GM21576 (cell line): ENCODE data around the gene SYT14.
"Not testable (repeated sequence)": the region's sequence is repeated elsewhere in the genome, so short reads cannot be mapped to it uniquely, and the experiment has no call there.

ENCODE experiments used
- ATAC-seq: cut with Tn5 transposase; IDR thresholded peaks from one replicate; pipeline ENCODE4 v1.9.1; 2021; ENCODE audit warnings: mild to moderate bottlenecking, moderate library complexity; ENCODE audit not compliant: unreplicated experiment

SYT14 gene

DNA sequence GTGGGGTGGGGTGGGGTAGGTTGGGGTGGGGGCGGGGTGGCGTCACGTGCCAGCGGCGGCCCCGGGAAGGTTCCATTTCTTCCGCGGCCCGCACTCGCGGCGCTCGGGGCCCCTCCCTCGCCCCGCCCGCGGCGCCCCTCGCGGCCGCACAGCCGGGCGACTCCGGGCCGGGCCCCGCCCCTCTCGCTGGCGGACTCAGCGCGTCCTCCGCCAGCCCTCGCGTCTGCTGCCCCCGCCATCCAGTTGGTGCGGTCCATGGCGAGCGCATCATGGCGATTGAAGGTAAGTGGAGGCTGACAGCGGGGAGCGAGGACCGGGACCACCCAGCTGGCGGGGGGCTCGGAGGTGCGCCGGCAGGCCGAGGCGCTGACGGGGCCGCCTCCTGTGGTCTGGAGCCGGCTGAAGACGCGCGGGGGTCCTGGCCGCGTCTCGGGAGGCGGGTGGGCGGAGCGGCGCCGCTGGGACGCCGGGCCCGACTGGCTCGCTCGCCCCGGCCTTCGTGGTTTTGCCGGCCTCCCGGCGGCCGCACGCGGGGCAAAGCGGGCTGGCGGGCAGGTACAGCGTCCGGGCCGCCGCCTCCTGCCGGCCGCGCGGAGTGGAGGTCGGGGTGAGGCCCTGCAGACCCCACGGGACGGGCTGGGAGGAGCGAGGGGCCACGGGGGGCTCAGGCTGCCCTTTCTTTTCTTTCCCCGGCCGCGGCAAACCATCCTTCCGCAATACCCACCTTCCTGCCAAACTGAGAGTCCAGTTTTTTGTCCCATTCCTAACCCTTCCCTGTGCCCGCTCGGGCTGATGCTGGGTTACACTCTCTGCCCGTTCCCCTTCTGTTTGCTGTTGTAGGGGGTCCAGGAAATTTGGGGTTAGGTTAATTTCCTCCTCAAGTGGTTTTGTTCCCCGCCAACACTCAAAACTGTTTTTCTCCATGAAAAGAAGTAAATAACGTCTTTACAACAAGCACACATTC, at the start of gene SYT14:
Gene SYT14, plus strand, starts transcription at position 222 of the 964 bp plus-strand sequence. Its CDS starts 48 bp downstream, at position 270.
- no peak for ATAC-seq

DNA sequence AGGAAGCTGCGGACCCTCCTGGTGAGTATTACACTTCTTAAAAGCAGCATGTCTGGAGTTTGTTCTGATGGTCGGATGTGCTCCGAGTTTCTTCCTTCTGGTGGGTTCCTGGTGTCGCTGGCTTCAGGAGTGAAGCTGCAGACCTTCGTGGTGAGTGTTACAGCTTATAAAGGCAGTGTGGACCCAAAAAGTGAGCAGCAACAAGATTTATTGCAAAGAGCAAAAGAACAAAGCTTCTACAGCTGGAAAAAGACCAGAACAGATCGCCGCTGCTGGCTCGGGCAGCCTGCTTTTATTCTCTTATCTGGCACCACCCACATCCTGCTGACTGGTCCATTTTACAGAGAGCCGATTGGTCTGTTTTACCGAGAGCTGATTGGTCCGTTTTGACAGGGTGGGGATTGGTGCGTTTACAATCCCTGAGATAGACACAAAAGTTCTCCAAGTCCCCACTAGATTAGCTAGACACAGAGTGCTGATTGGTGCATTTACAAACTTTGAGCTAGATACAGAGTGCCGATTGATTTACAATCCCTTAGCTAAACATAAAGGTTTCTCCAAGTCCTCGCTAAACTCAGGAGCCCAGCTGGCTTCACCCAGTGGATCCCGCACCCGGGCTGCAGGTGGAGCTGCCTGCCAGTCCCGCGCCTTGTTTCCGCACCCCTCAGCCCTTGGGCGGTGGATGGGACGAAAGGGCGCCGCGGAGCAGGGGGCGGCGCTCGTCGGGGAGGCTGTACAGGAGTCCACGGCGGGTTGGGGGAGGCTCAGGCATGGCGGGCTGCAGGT, 49.5 kb upstream of the SYT14 start:
- not testable (repeated sequence) for ATAC-seq

DNA sequence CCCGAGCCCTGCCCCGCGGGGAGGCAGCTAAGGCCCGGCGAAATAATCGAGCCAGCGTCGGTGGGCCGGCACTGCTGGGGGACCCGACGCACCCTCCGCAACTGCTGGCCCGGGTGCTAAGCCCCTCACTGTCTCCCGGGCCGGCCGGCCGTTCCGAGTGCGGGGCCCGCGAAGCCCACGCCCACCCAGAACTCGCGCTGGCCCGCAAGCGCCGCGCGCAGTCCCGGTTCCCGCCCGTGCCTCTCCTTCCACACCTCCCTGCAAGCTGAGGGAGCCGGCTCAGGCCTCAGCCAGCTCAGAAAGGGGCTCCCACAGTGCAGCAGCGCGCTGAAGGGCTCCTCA, 49.0 kb upstream of the SYT14 start:
- ATAC-seq = no peak

DNA sequence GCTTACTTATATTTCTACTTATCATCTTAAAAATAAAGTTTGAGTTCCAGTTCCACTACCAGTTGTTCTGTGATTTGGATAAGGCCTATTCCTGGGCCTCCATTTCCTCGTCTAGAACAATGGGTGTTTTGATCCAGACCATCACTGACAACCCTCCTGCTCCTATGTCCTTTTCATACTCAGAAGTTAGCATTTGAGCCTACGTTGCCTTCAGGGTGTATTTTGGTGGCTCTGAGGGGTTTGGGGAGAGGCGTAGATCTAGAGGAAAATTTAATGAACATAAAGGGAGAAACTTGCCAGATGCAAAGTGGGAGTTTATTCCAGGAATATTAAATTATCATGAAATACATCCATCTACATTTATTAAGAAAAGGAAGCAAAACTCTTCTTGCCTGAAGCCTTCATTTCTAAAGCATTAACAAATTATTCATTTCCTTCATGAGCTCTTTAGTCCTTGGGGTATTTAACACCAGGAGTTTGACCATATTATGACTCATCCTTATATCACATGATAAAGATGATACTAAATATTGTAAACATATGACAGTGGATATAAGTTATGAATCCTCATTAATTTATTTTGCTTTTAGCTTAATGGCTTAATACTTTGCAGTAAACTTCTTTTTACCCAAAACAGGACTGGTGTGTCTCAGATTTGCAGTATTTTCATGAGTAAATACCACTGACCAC, 47.2 kb upstream of the SYT14 start:
- ATAC-seq = no peak

DNA sequence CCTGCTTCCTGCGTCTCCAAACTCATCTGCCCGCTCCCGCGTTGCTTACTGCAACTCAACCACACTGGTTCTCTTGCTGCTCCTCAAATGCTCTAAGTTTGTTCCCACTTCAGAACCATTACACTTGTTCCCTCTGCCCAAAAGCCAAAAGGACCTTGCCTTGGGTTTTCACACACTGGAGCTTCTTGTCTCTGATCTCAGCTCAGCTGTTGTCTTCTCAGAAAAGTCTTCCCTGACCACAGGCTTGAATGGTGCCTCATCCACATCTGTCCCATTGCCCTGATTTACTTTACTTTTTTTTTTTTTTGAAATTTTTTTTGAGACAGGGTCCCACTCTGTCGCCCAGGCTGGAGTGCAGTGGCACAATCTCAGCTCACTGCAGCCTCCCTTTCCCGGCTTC, 44.3 kb upstream of the SYT14 start:
- ATAC-seq = no peak

DNA sequence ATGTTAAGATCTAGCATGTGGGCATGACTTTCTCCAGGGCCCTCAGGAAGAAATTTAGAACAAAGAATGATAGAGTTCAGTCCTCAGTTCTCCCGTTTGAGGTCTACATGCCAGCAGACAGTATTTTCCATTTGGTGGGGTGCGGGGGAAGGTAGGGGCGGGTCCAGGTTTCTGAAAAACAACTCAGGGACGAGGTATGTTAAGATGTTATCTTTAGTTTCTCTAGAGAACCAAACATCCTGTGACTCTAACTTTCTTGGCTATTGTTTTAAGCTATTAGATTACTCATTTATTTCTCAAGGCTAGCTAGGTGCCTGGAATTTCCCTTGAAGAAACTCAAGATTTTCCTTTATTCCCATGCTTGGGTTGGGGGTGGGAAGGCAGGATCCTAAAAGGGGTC, 42.3 kb upstream of the SYT14 start:
- no peak for ATAC-seq

DNA sequence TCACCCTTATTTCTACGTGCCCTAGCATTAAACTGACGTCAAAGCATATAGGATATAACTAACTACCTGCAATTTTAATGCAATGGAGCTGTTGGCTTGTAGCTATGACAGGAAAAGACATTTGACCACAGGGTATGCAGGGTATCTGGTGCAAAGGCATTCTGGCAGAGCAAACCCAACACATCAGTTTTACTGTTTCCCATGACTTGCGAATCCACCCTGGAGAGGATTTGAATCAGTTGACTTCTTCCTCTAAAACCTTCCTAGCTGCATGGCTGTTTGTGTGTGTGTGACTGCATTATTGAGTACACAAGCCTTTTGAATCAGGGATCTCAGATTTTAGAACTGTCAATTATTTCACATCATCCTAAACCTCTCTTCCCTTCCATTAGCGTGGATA, 41.7 kb upstream of the SYT14 start:
- no peak for ATAC-seq

DNA sequence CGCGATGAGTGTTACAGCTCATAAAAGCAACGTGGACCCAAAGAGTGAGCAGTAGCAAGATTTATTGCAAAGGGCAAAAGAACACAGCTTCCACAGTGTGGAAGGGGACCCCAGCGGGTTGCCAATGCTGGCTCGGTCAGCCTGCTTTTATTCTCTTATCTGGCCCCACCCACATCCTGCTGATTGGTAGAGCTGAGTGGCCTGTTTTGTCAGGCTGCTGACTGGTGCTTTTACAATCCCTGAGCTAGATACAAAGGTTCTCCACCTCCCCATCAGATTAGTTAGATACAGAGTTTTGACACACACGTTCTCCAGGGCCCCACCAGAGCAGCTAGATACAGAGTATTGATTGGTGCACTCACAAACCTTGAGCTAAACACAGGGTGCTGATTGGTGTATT, 39.7 kb upstream of the SYT14 start:
- ATAC-seq = not testable (repeated sequence)

DNA sequence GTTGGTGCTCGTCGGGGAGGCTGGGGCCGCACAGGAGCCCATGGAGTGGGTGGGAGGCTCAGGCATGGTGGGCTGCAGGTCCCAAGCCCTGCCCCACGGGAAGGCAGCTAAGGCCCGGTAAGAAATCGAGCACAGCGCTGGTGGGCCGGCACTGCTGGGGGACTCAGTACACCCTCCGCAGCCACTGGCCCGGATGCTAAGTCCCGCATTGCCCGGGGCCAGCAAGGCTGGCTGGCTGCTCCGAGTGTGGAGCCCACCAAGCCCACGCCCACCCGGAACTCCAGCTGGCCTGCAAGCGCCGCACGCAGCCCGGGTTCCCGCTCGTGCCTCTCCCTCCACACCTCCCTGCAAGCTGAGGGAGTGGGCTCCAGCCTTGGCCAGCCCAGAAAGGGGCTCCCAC, 39.2 kb upstream of the SYT14 start:
- not testable (repeated sequence) for ATAC-seq

DNA sequence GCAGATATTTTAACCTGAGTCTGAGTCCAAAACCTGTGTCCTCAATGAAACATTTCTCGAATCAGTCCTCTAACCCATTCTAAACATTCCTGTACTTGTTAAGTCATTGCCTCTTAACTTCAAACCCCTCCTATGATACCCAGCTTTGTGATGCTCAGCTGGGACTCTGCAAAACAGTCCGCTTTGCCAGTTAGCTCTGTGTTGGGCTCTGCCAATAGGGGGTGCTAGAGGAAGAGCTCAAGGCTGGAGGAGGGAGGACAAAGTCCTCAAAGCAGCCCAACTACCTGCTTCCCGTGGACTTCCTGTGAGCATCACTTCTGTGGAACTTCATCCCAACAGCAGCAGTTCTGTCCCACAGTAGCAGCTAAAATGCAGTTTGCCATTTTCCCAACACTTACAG, 38.1 kb upstream of the SYT14 start:
- peak; percentile 64 for ATAC-seq

DNA sequence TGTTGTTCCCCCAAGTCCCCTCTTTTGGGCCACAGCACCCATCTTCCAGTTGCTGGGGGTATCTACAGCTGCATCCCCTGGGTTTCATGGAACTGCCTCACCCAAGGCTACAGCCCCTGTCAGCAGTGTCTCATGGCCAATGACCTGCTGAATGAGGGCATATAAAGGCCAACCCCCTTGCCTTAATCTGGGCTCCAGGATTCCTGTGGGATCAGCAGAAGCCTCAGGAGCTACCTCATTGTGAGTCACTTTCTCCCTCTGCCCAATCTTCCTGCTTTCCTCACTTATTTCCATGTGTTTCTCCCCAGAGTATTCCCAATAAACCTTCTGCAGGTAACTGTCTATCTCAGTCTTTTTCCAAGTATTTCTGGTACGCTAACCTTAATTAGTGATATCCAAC, 37.3 kb upstream of the SYT14 start:
- ATAC-seq = no peak

DNA sequence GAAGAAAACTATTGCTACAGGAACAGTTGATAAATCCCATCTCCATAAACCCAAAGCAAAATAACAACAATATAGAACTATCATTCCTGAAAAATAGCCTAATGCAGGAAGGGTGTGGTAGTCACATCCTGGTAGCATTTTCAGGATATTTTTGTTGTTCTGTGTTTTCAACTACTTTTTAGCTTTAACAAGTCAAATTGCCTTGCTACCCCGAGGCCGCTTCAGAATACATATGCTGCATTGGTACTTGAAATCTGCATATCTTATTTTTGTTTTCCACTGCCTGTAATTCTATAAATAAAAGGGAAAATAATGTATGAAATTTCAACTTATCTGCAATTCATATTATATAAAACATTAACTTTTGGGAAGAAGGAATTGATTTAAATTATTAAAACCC, 36.8 kb upstream of the SYT14 start:
- no peak for ATAC-seq

DNA sequence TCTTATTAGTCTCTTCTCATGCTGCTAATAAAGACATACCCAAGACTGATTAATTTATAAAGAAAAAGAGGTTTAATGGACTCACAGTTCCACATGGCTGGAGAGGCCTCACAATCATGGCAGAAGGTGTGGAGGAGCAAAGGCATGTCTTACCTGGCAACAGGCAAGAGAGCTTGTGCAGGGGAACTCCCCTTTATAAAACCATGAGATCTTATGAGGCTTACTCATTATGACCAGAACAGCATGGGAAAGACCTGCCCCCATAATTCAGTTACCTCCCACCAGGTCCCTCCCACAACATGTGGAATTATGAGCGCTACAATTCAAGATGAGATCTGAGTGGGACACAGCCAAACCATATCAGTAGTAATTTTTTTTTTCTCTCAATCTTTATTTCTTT, 33.2 kb upstream of the SYT14 start:
- not testable (repeated sequence) for ATAC-seq

DNA sequence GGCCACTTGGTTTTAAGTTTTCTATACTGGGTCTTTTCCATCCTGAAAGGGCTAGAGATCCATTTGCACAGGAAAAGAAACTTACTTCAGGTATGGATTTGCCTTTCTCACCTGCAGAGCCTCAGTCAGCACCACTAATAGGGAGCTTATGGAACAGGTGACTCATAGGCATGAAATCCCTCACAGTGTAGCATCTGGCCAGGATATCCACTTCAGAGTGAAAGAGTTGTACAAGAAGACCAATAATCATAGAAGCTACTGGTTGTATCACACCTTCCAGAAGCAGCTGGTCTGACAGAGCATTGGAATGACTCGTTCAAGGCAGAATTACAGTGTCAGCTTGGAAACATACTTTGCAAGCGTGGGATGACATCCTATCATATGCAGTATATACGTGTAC, 26.3 kb upstream of the SYT14 start:
- no peak for ATAC-seq

DNA sequence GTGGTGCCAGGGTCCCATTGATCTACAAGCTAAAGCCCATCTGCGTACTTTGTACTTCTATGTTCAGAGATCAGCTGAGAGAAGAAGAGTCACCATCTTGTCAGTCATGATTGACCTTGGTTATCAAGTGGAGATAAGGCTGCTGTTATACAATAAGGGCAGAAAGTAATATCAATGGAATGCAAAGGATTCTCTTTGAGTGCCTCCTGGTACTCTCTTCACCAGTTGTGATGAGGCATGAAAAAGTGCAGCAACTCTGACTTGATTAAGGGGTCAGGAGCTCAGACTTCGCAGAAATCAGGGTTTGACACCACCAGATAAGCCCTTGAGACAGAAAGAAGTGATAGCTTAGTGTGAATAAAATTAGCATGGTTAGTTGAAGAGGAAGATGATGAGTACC, 25.7 kb upstream of the SYT14 start:
- no peak for ATAC-seq

DNA sequence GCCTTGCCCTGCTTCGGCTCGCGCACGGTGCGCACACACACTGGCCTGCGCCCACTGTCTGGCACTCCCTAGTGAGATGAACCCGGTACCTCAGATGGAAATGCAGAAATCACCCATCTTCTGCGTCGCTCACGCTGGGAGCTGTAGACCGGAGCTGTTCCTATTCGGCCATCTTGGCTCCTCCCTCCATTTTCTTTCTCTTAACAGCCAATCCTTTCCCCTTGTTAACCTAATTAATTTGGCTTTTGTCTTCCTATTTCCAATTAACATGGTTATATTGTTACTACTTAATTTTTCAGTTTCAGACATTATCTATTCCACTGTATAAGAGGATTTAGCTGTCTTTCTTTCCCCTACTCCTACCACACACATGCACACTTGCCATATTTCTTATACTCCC, 18.4 kb upstream of the SYT14 start:
- not testable (repeated sequence) for ATAC-seq

DNA sequence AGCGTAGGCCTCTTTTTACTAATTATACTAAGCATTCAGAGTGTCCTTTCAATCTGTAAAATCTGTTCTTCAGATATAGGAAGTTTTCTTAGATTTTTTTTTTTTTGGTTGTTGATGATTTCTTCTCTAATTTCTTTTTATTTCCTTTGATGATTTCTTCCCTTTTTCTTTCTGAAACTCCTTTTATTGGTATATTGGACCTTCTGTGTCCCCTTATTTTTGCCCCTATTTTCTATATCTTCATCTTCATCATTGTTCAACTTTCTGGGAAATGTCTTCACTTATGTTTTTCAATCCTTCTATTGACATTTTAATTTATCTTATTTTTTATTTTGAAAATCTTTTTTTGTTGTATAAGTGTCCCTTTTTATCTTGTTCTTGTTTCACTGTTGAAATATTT, 17.2 kb upstream of the SYT14 start:
- no peak for ATAC-seq

DNA sequence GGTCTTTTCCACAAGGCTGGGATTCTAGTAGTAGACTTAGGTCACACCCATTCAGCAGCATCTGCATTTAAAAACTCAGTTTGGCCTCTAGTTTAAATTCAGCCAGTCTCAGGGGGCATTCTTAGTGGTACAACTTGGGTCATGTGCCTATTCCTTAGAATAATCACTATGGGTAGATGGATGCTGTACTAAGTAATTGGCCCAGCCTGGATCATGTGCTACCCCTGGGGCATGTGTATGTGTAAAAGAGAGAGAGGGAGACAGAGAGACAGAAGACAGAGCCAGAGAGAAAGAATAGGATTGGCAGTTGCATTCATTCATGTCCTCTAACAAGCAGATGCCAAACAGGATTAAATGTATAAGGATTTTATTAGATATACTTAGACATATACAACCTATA, 13.6 kb upstream of the SYT14 start:
- ATAC-seq = no peak

DNA sequence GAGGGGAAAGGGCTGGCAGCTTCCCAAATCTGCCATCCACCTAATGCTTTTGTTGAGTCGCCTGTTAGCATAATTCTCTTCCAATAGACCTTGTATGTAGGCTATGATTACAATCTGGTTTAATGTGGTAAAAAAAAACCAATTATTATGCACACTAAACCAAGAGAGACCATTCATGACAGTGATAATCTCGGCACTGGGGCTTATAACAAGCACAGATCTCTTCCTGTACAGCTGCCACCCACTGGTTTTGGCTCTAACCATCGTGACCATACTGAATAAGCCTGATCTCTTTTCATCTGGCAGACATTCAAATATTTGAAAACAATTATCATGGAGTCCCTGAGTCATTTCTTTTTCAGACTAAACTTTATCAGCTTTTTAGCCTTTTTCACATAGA, 12.0 kb upstream of the SYT14 start:
- ATAC-seq = no peak

DNA sequence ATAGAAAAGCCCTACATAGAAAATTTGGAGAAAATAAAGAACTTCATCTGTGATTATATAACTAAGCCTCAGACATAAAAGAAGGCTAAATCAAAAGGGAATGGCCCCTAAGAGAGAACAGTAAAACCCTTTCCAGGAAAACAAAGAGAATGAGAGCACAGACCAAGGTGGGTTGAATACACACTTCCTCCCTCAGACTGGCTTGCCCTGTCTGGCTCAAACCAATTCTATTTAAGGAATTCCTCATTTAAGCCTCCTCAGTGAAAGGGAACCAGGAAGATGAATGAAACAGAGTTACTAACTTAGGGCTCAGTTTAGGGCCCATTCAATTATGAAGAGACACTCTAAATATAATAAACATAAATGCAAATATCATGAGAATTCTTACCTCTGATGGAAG, 10.6 kb upstream of the SYT14 start:
- ATAC-seq = no peak

DNA sequence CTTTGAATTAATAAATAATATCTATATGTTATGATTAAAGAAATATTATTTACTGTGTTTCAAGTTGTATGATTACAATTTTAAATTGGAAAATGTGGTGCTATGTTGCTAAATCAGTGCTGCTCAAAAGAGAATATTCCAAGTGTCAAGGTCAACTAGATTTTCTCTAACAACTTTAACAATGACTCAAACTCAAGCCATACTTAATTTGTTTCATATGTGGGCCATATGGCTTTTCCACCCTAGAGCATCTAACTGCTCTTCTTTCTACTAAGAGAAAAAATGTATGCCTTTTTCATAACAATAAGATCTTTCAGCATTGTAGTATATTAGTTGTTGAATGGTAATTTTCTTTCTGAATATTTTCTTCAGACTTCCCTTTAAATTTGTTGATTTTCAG, 8.3 kb upstream of the SYT14 start:
- no peak for ATAC-seq

DNA sequence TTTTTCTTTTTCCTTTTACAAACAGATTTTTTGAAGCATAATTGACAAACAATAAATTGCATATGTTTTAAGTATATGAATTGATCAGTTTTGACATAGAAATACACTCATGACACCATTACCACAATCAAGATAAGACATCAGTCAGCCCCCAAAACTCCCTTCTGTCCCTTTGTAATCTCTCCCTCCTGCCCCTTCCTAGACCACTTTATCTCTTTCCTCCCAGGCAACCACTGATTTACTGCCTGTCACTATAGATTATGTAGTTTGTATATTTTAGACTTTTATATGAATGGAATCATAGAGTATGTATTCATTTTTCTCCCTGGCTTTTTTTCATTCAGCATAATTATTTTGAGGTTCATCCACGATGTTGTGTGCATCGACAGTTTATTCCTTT, 6.9 kb upstream of the SYT14 start:
- ATAC-seq = no peak
